ENCODE measurements around the gene ZNF277. TPM values are rescaled to one million over a fixed set of nuclear protein-coding genes. Genes with fewer than 3 reads are reported as not detected.
"Not testable (repeated sequence)": the region's sequence is repeated elsewhere in the genome, so short reads cannot be mapped to it uniquely, and the experiment has no call there.

Gene ZNF277
- polyA plus RNA-seq, 3 donors, result 36.2 to 43.3 (median 38.6) TPM

DNA sequence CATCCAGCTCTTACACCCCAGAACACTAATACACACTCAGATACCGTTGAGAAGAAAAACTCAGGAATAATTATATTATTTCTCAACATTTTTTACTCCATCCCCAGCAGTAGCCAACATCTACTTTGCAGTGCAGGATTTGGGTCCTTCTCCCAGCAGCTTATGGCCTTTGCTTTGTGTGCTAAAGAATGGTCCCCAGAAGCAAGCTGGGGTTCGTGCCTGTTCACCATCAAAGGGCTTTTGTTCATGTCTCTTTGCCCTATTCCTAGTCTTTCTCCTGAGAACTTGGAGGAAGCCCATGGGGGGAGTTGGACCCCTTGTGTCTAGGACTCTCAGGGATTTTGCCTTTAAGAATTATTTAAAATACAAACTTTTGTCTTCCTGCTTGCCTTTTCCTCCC, 100.4 kb downstream of the ZNF277 start:
- DNase-seq (ENCODE audit: extremely low read depth in 1 of 11, low read depth in 9 of 11, low spot score in 4 of 11), result no peak

DNA sequence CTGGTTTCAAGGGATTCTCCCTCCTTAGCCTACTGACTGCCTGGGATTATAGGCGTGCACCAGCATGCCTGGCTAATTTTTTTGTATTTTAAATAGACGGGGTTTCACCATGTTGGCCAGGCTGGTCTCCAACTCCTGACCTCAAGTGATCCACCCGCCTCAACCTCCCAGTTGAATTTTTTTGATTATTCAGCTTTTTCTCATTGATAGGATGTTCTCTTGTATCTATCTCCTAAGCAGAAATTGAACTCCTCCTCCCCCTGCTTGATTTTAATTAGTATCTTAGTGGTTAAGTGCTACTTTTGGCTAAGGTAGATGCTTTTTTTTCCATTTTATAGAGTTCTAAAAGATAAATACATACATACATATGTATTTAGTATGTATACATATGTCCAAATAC, 101.0 kb downstream of the ZNF277 start:
- no peak for DNase-seq (ENCODE audit: extremely low read depth in 1 of 11, low read depth in 9 of 11, low spot score in 4 of 11)

- no peak for DNase-seq (ENCODE audit: extremely low read depth in 1 of 11, low read depth in 9 of 11, low spot score in 4 of 11)
Measured at GRCh38 chr7:112308974-112309373, 102.5 kb downstream of the ZNF277 start.

GRCh38 chr7:112316803-112317202, 110.3 kb downstream of the ZNF277 start:
- not testable (repeated sequence) for DNase-seq (ENCODE audit: extremely low read depth in 1 of 11, low read depth in 9 of 11, low spot score in 4 of 11)

GRCh38 chr7:112322070-112322469, 115.6 kb downstream of the ZNF277 start:
- no peak for DNase-seq (ENCODE audit: extremely low read depth in 1 of 11, low read depth in 9 of 11, low spot score in 4 of 11)

GRCh38 chr7:112327566-112327965, 121.1 kb downstream of the ZNF277 start:
- DNase-seq (ENCODE audit: extremely low read depth in 1 of 11, low read depth in 9 of 11, low spot score in 4 of 11), result no peak

DNA sequence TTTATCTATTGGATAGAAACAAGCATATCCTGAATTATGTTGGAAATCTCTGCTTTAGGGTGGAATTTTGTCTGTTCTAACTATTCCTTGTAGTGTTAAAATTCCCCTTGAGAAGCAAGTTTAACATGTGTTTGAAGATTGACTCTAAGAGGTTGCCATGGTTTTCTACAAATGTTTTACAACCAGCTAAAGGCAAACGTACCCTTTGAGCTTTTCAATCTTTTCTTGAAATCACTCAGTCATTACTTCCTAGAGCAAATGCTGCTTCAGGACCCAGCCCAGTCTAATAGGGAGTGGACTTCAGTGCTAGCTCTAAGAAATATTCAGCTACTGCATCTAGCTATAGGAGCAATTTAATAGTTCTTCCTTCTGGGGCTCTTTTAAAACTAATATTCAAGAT, 125.0 kb downstream of the ZNF277 start:
- DNase-seq (ENCODE audit: extremely low read depth in 1 of 11, low read depth in 9 of 11, low spot score in 4 of 11), result peak in 4 of 11 donors; percentile 3 to 22 (median 12)

DNA sequence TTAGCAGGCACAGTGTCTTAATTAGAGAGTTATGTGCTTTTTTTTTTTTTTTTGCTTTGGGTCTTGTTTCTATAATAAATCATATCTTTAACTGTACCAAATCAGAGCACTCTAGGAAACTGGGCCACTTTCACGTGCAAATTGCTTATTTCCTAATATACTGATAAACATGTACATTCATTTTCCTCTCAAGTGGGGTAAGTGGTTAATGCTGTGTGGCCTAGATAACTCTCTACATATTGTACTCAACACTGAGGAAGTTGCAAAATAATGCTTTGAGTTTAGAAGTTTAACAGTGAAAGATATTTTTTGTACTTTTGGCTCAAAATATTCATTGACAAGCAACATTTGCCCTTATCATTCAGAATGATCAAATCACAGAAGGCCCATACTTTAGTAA, 127.9 kb downstream of the ZNF277 start:
- DNase-seq (ENCODE audit: extremely low read depth in 1 of 11, low read depth in 9 of 11, low spot score in 4 of 11), result no peak

DNA sequence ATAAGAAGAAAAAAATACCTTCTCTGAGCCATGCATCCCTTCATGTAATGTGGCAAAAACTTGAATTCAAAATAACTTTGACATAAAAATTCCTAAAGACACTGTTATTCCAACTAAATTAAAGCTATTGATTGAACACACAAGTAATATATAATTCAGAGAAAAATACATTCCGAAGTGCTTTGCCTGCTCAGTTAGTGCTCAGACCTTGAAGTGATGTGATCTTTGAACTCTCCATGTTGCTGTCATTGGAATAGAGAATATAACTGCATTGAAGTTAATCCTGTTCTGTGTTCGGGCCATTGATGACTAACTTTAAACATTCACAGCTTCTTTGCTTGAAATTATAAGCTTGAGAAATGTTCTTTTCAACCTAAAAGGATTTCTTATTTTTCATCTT, 129.8 kb downstream of the ZNF277 start:
- no peak for DNase-seq (ENCODE audit: extremely low read depth in 1 of 11, low read depth in 9 of 11, low spot score in 4 of 11)

- DNase-seq (ENCODE audit: extremely low read depth in 1 of 11, low read depth in 9 of 11, low spot score in 4 of 11), result no peak
Measured at GRCh38 chr7:112336936-112337576, 130.6 kb downstream of the ZNF277 start.

DNA sequence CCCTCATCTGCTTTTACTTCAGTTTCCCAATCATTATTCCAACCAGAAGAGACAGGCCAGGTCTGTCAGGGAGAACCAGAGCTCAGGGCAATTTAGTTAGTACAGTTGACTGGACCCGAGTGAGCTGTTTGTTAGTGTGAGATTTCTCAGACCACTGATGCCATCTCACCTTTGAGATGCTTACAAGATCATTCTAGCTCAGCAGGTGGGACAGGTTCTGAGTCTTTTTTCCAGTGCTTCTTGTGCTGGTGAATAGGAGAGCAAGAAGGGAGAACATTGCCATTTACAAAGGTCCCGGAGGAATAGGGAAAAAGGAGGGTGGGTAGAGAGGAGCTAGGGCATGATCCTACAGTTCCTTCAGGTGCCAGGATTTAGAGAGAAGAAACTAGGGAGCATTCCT, 131.4 kb downstream of the ZNF277 start:
- no peak for DNase-seq (ENCODE audit: extremely low read depth in 1 of 11, low read depth in 9 of 11, low spot score in 4 of 11)

- no peak for DNase-seq (ENCODE audit: extremely low read depth in 1 of 11, low read depth in 9 of 11, low spot score in 4 of 11)
Measured at GRCh38 chr7:112338786-112339185, 132.3 kb downstream of the ZNF277 start.

- DNase-seq (ENCODE audit: extremely low read depth in 1 of 11, low read depth in 9 of 11, low spot score in 4 of 11), result no peak
Measured at GRCh38 chr7:112341464-112341863, 135.0 kb downstream of the ZNF277 start.

GRCh38 chr7:112346381-112347060, 140.0 kb downstream of the ZNF277 start:
- DNase-seq (ENCODE audit: extremely low read depth in 1 of 11, low read depth in 9 of 11, low spot score in 4 of 11), result no peak

DNA sequence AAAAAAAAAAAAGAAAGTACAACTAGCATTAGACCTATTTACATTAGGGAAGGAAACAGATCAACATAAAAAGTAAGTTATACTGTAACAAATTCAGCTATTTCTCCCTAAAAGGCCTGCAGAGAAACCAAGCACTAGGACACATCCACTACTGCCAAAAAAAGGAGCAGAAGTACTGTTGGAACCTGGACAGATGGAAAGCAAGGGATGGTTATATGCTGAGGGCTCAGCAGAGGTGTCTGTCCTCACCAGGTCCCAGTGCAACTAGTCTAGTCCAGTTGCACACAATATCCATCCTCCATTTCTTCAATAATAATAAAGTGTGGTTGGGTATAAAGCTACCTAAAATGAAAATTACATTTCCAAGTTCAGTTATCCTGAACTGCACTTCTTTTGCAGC, 140.6 kb downstream of the ZNF277 start:
- DNase-seq (ENCODE audit: extremely low read depth in 1 of 11, low read depth in 9 of 11, low spot score in 4 of 11), result no peak

DNA sequence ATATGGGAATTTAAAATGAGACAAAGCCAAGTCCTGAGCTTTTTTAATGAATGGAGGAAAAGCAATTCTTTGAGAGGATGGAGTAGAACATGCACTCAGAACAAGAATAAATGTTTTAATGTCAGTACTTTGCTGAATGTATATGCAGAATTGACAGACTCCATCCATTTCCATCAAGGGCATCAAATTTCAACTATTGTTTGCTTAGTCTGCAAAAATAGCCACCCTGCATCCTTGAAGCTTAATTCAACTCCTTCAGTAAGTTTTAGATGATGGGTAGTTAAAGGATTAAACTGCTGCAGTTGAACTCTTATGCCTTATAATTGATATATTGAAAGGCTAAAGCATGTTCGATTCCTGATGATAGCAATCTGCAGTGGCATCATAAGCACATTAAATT, 144.1 kb downstream of the ZNF277 start:
- DNase-seq (ENCODE audit: extremely low read depth in 1 of 11, low read depth in 9 of 11, low spot score in 4 of 11), result no peak

DNA sequence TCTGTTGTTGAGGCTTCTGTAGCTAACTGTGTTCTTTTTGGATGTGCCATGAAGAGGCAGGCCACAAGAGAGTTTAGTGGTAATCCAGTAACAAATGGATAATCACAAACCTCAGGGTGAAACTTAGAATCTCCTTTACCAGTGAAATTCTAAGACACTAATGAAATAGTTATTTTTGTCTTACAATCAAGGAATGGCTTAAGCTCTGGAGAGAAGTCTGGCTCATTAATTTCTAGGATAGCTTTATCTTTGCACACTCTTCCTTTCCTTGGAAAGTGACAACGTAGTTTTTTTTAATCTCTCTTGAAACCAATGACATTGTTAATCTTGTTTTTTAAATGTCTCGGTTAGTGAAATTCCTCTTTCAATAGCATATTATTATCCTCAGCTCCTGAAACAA, 150.1 kb downstream of the ZNF277 start:
- DNase-seq (ENCODE audit: extremely low read depth in 1 of 11, low read depth in 9 of 11, low spot score in 4 of 11), result no peak

GRCh38 chr7:112357136-112357535, 150.6 kb downstream of the ZNF277 start:
- no peak for DNase-seq (ENCODE audit: extremely low read depth in 1 of 11, low read depth in 9 of 11, low spot score in 4 of 11)

- no peak for DNase-seq (ENCODE audit: extremely low read depth in 1 of 11, low read depth in 9 of 11, low spot score in 4 of 11)
Measured at GRCh38 chr7:112358513-112358912, 152.0 kb downstream of the ZNF277 start.

- DNase-seq (ENCODE audit: extremely low read depth in 1 of 11, low read depth in 9 of 11, low spot score in 4 of 11), result no peak
Measured at GRCh38 chr7:112359086-112359485, 152.6 kb downstream of the ZNF277 start.

GRCh38 chr7:112360681-112361080, 154.2 kb downstream of the ZNF277 start:
- DNase-seq (ENCODE audit: extremely low read depth in 1 of 11, low read depth in 9 of 11, low spot score in 4 of 11), result no peak
